Hepatic stellate cell (primary cell): ENCODE results near the gene STPG4.

ENCODE experiments used
- DNase-seq: peaks from one replicate; pipeline ENCODE4 v3.0.0; 2011; ENCODE audit warnings: low spot score

The STPG4 gene

GRCh38 chr2:47087051-47087450, 68.1 kb downstream of the STPG4 start:
- no peak for DNase-seq

- DNase-seq, result no peak
These were observed 68.5 kb downstream of the STPG4 start for GRCh38 chr2:47086571-47086970.

GRCh38 chr2:47086054-47086471, 69.0 kb downstream of the STPG4 start:
- no peak for DNase-seq

- no peak for DNase-seq
These were observed 71.0 kb downstream of the STPG4 start for GRCh38 chr2:47083886-47084687.

- DNase-seq, result no peak
These were observed 71.6 kb downstream of the STPG4 start for GRCh38 chr2:47083485-47083884.

GRCh38 chr2:47083005-47083404, 72.1 kb downstream of the STPG4 start:
- DNase-seq, result no peak

GRCh38 chr2:47080888-47081301, 74.2 kb downstream of the STPG4 start:
- DNase-seq, result no peak

GRCh38 chr2:47079515-47080412, 75.3 kb downstream of the STPG4 start:
- no peak for DNase-seq

GRCh38 chr2:47078541-47079482, 76.3 kb downstream of the STPG4 start:
- no peak for DNase-seq

GRCh38 chr2:47077442-47078117, 77.5 kb downstream of the STPG4 start:
- DNase-seq, result no peak

- DNase-seq, result peak; percentile 99
These were observed 78.3 kb downstream of the STPG4 start for GRCh38 chr2:47076586-47077441.

GRCh38 chr2:47076126-47076506, 79.0 kb downstream of the STPG4 start:
- no peak for DNase-seq

- no peak for DNase-seq
These were observed 79.6 kb downstream of the STPG4 start for GRCh38 chr2:47075361-47076125.

- DNase-seq, result no peak
These were observed 80.4 kb downstream of the STPG4 start for GRCh38 chr2:47074691-47075090.

- DNase-seq, result no peak
These were observed 81.5 kb downstream of the STPG4 start for GRCh38 chr2:47073641-47074040.

GRCh38 chr2:47073217-47073616, 81.9 kb downstream of the STPG4 start:
- no peak for DNase-seq

- no peak for DNase-seq
These were observed 82.3 kb downstream of the STPG4 start for GRCh38 chr2:47072728-47073191.

GRCh38 chr2:47072018-47072691, 83.0 kb downstream of the STPG4 start:
- DNase-seq, result peak; percentile 97
